CD8-positive, alpha-beta memory T cell (primary cell): ENCODE measurements around the gene SPAG7. TPM values are rescaled to one million over a fixed set of nuclear protein-coding genes. Genes with fewer than 3 reads are reported as not detected.

Source experiments
- CTCF ChIA-PET: fragments of 350-600 bp; sonication (Branson Sonifier 250); formaldehyde crosslinking; loops from one replicate; lab custom pipeline; 2021; ENCODE audit warnings: antibody characterized with exemption; lab: Charles Lee
- POLR2A ChIA-PET: fragments of 350-600 bp; sonication (Branson Sonifier 250); formaldehyde crosslinking; loops from one replicate; lab custom pipeline; 2021; ENCODE audit warnings: antibody characterized with exemption; lab: Charles Lee
- DNase-seq, 5 donors: peaks; one replicate each; pipeline versions ENCODE4 v3.0.0 to v3.0.0-alpha.2; 2020 to 2022; ENCODE audit warnings: mixed read lengths in 1 of 5
- H3K27ac ChIP-seq: one replicate; pipeline ENCODE4 v1.7.0; 2013; ENCODE audit warnings: low read depth, mild to moderate bottlenecking, low read length, moderate library complexity
- H3K27me3 ChIP-seq: 2 replicates; pipeline ENCODE4 v1.7.0; 2013; ENCODE audit warnings: low read length, mild to moderate bottlenecking; ENCODE audit not compliant: insufficient read depth, poor library complexity, severe bottlenecking
- H3K36me3 ChIP-seq: 2 replicates; pipeline ENCODE4 v1.7.0; 2013; ENCODE audit warnings: mild to moderate bottlenecking, low read length, moderate library complexity; ENCODE audit not compliant: insufficient read depth
- H3K4me1 ChIP-seq: 2 replicates; pipeline ENCODE4 v1.7.0; 2013; ENCODE audit warnings: mild to moderate bottlenecking, low read length, moderate library complexity; ENCODE audit not compliant: insufficient read depth
- H3K4me3 ChIP-seq: 2 replicates; pipeline ENCODE4 v1.7.0; 2013; ENCODE audit warnings: mild to moderate bottlenecking, low read length
- H3K9me3 ChIP-seq: 2 replicates; pipeline ENCODE4 v1.7.0; 2013; ENCODE audit warnings: mild to moderate bottlenecking, low read length
- H3K27ac Mint-ChIP-seq, 8 donors: one replicate each; pipeline ENCODE4 v1.8.0; 2020 to 2021; ENCODE audit warnings: mixed read lengths in 8 of 8, mild to moderate bottlenecking in 6 of 8, inconsistent platforms in 3 of 8, moderate library complexity in 3 of 8
- H3K27me3 Mint-ChIP-seq, 2 donors: one replicate each; pipeline ENCODE4 v1.8.0; 2020 to 2021; ENCODE audit warnings: mixed read lengths in 2 of 2, mild to moderate bottlenecking in 1 of 2, moderate library complexity in 1 of 2
- H3K36me3 Mint-ChIP-seq, 3 donors: one replicate each; pipeline ENCODE4 v1.8.0; 2020 to 2021; ENCODE audit warnings: mixed read lengths in 3 of 3, inconsistent platforms in 1 of 3, mild to moderate bottlenecking in 1 of 3
- H3K4me1 Mint-ChIP-seq, 3 donors: one replicate each; pipeline ENCODE4 v1.8.0; 2020 to 2021; ENCODE audit warnings: mixed read lengths in 3 of 3, inconsistent platforms in 1 of 3, mild to moderate bottlenecking in 1 of 3
- H3K4me3 Mint-ChIP-seq, 7 donors: one replicate each; pipeline ENCODE4 v1.8.0; 2020 to 2021; ENCODE audit warnings: mixed read lengths in 7 of 7, mild to moderate bottlenecking in 6 of 7, moderate library complexity in 4 of 7, inconsistent platforms in 2 of 7
- H3K9me3 Mint-ChIP-seq, 5 donors: one replicate each; pipeline ENCODE4 v1.8.0; 2020 to 2022; ENCODE audit warnings: mixed read lengths in 5 of 5, mild to moderate bottlenecking in 3 of 5, moderate library complexity in 2 of 5, inconsistent platforms in 1 of 5
- polyA plus RNA-seq: library from polyadenylated mRNA; unstranded; fragments of 300-500 nt; fragmentation: Illumina TruSeq; gene quantifications from one replicate; pipeline ENCODE4 v1.2.3, GENCODE V29; 2021
- total RNA-seq, 2 experiments: library from RNA; stranded (reverse); gene quantifications; one replicate each; pipeline ENCODE4 v1.2.3, GENCODE V29; 2021

SPAG7 gene, protein sequence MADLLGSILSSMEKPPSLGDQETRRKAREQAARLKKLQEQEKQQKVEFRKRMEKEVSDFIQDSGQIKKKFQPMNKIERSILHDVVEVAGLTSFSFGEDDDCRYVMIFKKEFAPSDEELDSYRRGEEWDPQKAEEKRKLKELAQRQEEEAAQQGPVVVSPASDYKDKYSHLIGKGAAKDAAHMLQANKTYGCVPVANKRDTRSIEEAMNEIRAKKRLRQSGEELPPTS
- total RNA-seq: 10 to 100 TPM; 63.4 to 64.2 TPM
- 112 TPM for polyA plus RNA-seq

DNA sequence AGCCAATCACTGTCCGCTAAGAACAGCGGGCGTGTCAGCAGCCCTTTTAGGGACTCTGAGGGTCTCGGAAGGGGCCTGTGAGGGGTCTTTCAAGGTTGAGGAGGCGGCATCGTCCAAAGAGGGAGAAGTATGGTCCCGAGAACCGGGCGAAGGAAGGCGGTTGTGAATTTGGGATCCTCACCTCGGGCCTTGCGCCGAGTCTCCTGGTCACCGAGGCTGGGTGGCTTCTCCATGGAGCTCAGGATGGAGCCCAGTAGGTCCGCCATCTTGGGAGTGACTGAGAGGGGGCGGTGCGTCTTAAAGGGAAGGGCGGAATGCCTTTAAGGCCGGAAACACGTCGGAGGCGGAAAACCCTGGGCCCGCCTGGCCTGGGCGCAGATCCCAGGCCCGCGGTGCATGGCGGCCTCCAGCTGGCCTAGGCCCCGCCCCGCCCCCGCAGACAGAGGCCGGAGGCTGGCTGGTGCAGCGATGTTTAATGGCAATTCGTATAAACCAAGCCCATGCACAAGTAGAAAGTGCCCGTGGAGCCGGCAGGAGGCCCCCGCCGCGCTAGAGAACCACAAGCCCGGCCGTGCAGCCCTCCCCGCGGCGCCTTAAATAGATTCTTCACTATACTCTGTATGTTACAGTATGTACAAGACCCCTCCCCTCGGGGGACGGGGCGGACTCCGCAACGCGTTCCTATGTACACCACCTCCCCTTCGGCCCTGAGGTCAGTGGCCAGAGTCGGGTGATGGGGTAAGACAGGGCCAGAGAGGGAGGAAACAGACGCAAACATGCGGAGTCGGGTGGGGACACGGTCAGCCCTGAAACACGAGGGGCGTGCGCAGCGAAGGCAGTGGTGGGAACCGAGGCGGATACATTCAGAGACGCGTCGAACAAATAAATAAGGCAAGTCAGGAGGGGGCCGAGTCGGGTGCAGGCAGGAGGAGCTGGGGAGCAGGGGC lies at the start of gene SPAG7:
TSS of gene SPAG7 (minus strand) at position 279 of the 947 bp plus-strand sequence. CDS start at position 266, 13 bp downstream.
- Mint-ChIP-seq H3K4me1 (peaks cover 16 to 20% (median 20%) of the 10 kb centered on the region in 3 donors), H3K27ac (peak within 1 kb of the TSS in 4 of 8 donors; percentile 8 to 93 (median 82)), H3K36me3 (peaks cover 0 to 42% (median 3%) of the 10 kb centered on the region in 3 donors), H3K9me3 (no peaks in the 10 kb centered on the region), H3K4me3 (no peak within 1 kb of the TSS), H3K27me3 (no peaks in the 10 kb centered on the region)
- Histone ChIP-seq H3K27ac (peak within 1 kb of the TSS; percentile 76), H3K36me3 (peaks cover 7% of the 10 kb centered on the region), H3K9me3 (no peaks in the 10 kb centered on the region), H3K4me3 (peak within 1 kb of the TSS; percentile 100), H3K4me1 (peaks cover 20% of the 10 kb centered on the region), H3K27me3 (no peaks in the 10 kb centered on the region)
- ChIA-PET POLR2A (interaction anchor here (0.7 to 5.2 kb wide), 17 partner anchors 10 to 824 kb away, joined by 3 to 187 read pairs (median 6); partner anchors contain the start of genes C17orf107, CAMTA2, CYB5D2 and ENO3), CTCF (interaction anchor here (1.0 to 5.1 kb wide), 24 partner anchors 12 to 264 kb away, joined by 3 to 34 read pairs (median 6); partner anchors contain the start of genes C17orf107, CAMTA2, CHRNE and ENO3)
- peak; percentile 89 to 98 (median 95) for DNase-seq

DNA sequence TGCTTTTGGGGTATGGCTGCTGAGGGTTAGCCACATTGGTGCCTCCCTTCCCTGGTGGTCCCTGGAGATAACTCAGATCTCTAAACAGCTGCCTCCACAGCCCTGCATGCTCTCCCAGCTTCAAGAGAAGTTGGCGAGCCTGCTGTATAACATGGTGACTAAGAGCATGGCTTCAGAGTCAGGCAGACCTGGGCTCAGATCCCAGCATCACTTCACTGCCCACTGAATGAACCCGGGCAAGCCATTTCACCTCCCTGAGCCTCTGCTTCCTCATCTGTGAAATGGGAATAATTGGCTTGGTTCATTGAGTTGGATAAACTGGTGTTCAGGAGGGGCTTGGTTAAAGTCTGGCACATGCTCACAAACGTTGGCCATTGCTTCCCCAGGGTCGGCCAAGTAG lies 46.7 kb upstream of the SPAG7 start:
- H3K9me3 Mint-ChIP-seq: no peaks in the 10 kb centered on the region
- H3K27me3 ChIP-seq: no peaks in the 10 kb centered on the region
- H3K27ac Mint-ChIP-seq: peak overlapping the region in 2 of 8 donors; percentile 32 to 36
- H3K27ac ChIP-seq: no peak overlapping the region
- H3K4me1 ChIP-seq: no peaks in the 10 kb centered on the region
- H3K27me3 Mint-ChIP-seq: no peaks in the 10 kb centered on the region
- no peak overlapping the region for H3K4me3 Mint-ChIP-seq
- ChIA-PET POLR2A (no interaction called here), CTCF (no interaction called here)
- H3K4me3 ChIP-seq: no peak overlapping the region
- no peak for DNase-seq
- no peaks in the 10 kb centered on the region for H3K36me3 ChIP-seq
- H3K9me3 ChIP-seq: no peaks in the 10 kb centered on the region
- H3K36me3 Mint-ChIP-seq: peaks cover 0 to 58% (median 9%) of the 10 kb centered on the region in 3 donors
- H3K4me1 Mint-ChIP-seq: peaks cover 0 to 5% (median 3%) of the 10 kb centered on the region in 3 donors

DNA sequence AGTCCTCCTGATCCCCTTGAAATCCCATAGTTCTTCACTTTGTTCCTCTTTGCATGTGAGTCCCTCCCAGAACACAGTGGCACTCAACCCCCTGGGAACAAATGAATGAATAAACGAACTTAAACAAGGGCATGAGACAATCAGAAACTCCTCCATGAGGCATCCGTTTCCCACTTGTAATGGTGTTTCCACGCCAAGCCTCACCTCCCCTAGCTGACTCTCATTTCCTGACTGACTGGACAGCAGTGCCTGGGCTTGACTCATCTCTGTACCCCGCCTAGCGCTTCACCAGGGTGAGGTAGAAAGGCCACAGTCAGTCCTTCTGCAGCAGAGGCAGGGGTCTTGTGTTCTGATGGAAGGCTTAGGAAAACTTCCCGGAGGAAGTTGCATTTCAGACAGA lies 44.3 kb upstream of the SPAG7 start:
- POLR2A ChIA-PET: no interaction called here
- H3K27ac Mint-ChIP-seq: peak overlapping the region in 2 of 8 donors; percentile 63 to 70
- H3K27ac ChIP-seq: no peak overlapping the region

DNA sequence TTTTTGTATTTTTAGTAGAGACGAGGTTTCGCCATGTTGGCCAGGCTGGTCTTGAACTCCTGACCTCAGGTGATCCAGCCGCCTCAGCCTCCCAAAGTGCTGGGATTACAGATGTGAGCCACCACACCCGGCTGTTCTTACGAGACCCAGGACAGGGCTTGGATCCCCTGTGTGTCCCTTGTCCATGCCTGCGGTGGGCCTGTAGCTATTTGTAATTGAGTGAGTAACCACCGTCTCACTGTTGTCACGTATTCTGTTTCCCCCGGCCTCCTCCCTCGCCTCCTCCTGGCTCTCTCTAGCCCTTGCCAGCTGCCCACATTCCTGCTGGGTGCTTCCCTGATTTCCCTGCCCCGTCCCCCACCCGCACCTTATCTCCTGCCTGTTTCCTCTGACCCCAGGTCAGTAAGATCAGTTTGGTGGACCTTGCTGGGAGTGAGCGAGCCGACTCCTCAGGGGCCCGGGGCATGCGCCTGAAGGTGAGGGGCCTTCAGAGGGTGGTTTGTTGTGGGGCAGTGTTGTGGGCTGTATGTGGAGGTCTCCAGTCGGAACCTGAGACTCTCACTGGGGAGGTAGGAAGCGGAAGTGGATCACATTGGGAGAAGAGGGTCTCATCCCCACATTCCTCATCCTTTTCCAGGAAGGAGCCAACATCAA lies 35.7 kb upstream of the SPAG7 start:
- Histone ChIP-seq H3K36me3 (peaks cover 23% of the 10 kb centered on the region), H3K9me3 (no peaks in the 10 kb centered on the region), H3K4me1 (peaks cover 11% of the 10 kb centered on the region), H3K27me3 (no peaks in the 10 kb centered on the region), H3K27ac (no peak overlapping the region), H3K4me3 (no peak overlapping the region)
- ChIA-PET CTCF (interaction anchor here (1.4 kb wide), 2 partner anchors 14 to 58 kb away, joined by 3 read pairs; no protein-coding TSS in a partner anchor), POLR2A (no interaction called here)
- H3K9me3 Mint-ChIP-seq: no peaks in the 10 kb centered on the region
- peak overlapping the region in 1 of 7 donors; percentile 13 for H3K4me3 Mint-ChIP-seq
- DNase-seq: peak in 1 of 5 donors; percentile 36
- H3K27me3 Mint-ChIP-seq: no peaks in the 10 kb centered on the region
- H3K4me1 Mint-ChIP-seq: peaks cover 13 to 21% (median 19%) of the 10 kb centered on the region in 3 donors
- H3K36me3 Mint-ChIP-seq: peaks cover 14 to 69% (median 26%) of the 10 kb centered on the region in 3 donors
- H3K27ac Mint-ChIP-seq: peak overlapping the region in 1 of 8 donors; percentile 9

More for the DNA sequence above, 44.3 kb upstream of the SPAG7 start:
- Histone ChIP-seq H3K27me3 (no peaks in the 10 kb centered on the region), H3K9me3 (no peaks in the 10 kb centered on the region), H3K4me1 (no peaks in the 10 kb centered on the region), H3K4me3 (no peak overlapping the region), H3K36me3 (no peaks in the 10 kb centered on the region)
- Mint-ChIP-seq H3K36me3 (peaks cover 0 to 66% (median 16%) of the 10 kb centered on the region in 3 donors), H3K4me1 (peaks cover 0 to 5% (median 0%) of the 10 kb centered on the region in 3 donors), H3K4me3 (no peak overlapping the region), H3K27me3 (no peaks in the 10 kb centered on the region), H3K9me3 (no peaks in the 10 kb centered on the region)
- DNase-seq: no peak
- CTCF ChIA-PET: no interaction called here

DNA sequence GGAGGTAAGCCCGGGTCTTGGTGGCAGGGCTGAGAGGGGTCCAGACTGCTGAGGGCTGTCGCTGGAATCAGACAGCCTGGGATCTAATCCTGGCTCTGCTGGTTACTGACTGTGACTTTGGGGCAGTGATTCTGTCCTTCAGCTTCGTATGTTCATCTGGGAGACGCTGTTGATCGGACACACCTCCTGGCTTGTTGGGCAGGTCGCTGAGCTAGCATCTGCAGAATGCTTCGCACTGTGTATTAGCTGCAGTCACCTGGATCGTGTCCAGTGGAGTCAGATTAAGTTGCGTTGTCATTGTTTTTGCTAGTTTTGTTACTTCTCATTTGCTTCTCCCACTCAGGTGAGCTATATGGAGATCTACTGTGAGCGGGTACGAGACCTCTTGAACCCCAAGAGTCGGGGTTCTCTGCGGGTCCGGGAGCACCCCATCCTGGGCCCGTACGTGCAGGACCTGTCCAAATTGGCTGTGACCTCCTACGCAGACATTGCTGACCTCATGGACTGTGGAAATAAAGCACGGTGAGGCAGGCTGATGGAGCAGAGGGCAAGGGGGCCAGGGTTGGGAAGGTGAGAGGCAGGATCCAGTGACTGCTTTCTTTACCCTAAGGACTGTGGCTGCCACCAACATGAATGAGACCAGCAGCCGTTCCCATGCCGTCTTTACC lies 34.6 kb upstream of the SPAG7 start:
- Mint-ChIP-seq H3K27me3 (no peaks in the 10 kb centered on the region), H3K9me3 (no peaks in the 10 kb centered on the region), H3K4me1 (peaks cover 13 to 21% (median 21%) of the 10 kb centered on the region in 3 donors), H3K36me3 (peaks cover 14 to 58% (median 20%) of the 10 kb centered on the region in 3 donors), H3K27ac (no peak overlapping the region), H3K4me3 (peak overlapping the region in 1 of 7 donors; percentile 59)
- Histone ChIP-seq H3K36me3 (peaks cover 23% of the 10 kb centered on the region), H3K4me1 (peaks cover 14% of the 10 kb centered on the region), H3K27ac (no peak overlapping the region), H3K4me3 (no peak overlapping the region), H3K9me3 (no peaks in the 10 kb centered on the region), H3K27me3 (no peaks in the 10 kb centered on the region)
- POLR2A ChIA-PET: no interaction called here
- DNase-seq: no peak
- CTCF ChIA-PET: interaction anchor here (0.6 to 1.4 kb wide), 3 partner anchors 13 to 59 kb away, joined by 3 read pairs; no protein-coding TSS in a partner anchor

DNA sequence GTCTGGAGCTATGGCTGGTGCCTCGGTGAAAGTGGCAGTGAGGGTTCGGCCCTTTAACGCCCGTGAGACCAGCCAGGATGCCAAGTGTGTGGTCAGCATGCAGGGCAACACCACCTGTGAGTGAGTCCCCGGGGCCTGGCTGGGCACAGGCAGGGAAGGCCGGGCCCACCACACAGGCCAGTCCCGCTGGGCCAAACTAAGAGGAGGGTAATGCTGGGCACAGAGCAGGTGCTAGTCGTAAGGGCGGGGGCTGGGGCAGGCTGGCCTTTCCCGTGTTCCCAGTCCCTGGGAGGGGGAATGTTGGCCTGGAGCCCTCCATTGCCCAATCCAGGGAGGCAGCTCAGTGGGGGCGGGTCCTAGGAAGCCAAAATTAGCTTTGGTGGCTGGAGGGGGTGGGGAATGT lies 32.6 kb upstream of the SPAG7 start:
- peak overlapping the region in 4 of 7 donors; percentile 5 to 84 (median 78) for H3K4me3 Mint-ChIP-seq
- no peaks in the 10 kb centered on the region for H3K27me3 Mint-ChIP-seq
- Histone ChIP-seq H3K9me3 (no peaks in the 10 kb centered on the region), H3K27me3 (no peaks in the 10 kb centered on the region), H3K27ac (no peak overlapping the region), H3K4me1 (peaks cover 21% of the 10 kb centered on the region), H3K4me3 (no peak overlapping the region), H3K36me3 (peaks cover 21% of the 10 kb centered on the region)
- H3K4me1 Mint-ChIP-seq: peaks cover 18 to 31% (median 24%) of the 10 kb centered on the region in 3 donors
- CTCF ChIA-PET: interaction anchor here (0.9 kb wide), 1 partner anchor 14 kb away, joined by 3 read pairs; no protein-coding TSS in a partner anchor
- POLR2A ChIA-PET: interaction anchor here (0.7 kb wide), 1 partner anchor 32 kb away, joined by 3 read pairs; no protein-coding TSS in a partner anchor
- no peaks in the 10 kb centered on the region for H3K9me3 Mint-ChIP-seq
- peaks cover 12 to 46% (median 14%) of the 10 kb centered on the region in 3 donors for H3K36me3 Mint-ChIP-seq
- peak in 1 of 5 donors; percentile 36 for DNase-seq
- H3K27ac Mint-ChIP-seq: peak overlapping the region in 1 of 8 donors; percentile 30
